ENCODE results near the gene CD38.

- no peak for TF ChIP-seq CTCF (IDR thresholded peaks at IDR 0.05)
- TF ChIP-seq POLR2A (IDR thresholded peaks at IDR 0.05), result no peak
Observed at GRCh38 chr4:15847746-15848145, 69.6 kb downstream of the CD38 start.
